ENCODE measurements around the gene ATRIP.
"Not testable (repeated sequence)": the region's sequence is repeated elsewhere in the genome, so short reads cannot be mapped to it uniquely, and the experiment has no call there.

DNA sequence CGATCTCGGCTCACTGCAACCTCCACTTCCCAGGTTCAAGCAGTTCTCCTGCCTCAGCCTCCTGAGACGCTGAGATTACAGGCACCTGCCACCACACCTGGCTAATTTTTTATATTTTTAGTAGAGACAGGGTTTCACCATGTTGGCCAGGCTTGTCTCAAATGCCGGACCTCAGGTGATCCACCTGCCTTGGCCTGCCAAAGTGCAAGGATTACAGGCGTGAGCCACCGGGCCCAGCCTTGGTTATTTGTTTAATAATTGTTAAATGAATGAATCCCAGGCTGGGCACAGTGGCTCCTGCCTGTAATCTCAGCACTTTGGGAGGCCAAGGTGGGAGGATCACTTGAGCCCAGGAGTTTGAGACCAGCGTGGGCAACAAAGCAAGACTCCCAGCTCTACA, 15.2 kb downstream of the ATRIP start:
- not testable (repeated sequence) for TF ChIP-seq TBP (IDR thresholded peaks at IDR 0.05; ENCODE audit: low read depth, low read length); MAFK (IDR thresholded peaks at IDR 0.05; ENCODE audit: low read depth, low read length); SIN3A (conservative IDR thresholded peaks at IDR 0.05 in 1 of 2, IDR thresholded peaks at IDR 0.05 in 1 of 2; ENCODE audit: low read depth in 1 of 2, low read length in 2 of 2); RFX5 (IDR thresholded peaks at IDR 0.05; ENCODE audit: borderline replicate concordance, low read depth, low read length); CBX5 (IDR thresholded peaks at IDR 0.05; ENCODE audit: low read depth, low read length)

Data from H1 (cell line).